ENCODE results near the gene KIF15.

Gene KIF15

DNA sequence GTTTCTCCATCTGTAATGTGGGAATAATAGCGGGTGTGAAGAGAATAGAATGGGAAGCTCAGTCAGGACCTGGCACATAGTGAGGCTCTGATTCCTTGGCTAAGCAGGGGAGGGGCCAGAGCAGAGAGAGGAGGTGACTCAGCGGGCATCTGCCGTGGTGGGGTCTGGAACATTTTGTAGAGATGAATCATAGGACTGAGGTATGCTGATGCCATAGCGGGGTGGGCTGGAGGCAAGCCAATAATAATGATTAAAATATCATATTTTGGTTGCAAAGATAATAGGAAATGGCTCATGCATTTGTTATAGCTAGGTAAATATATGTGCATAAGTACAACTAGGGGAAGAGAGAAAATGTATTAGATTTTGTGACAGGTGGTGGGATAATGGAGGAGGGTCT, 124.0 kb downstream of the KIF15 start:
- DNase-seq = no peak

DNA sequence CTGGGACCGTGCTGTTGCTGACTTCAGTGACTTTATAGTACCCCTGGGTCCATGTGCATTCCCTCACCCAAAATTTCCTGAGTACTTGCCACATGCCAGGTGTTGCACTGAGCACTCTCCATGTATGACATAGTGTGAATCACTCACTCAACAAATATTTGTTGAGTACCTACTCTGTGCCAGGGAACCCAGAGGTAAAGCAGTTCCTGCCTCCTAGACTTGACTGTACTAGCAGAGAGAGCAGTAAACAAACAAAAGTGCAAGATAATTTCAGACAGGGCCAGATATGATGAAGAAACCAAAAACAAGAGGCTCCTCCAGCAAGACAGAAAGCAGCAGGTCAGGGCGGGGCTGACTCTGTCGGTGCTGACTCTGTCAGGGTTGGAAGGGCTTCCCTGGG, 125.0 kb downstream of the KIF15 start:
- no peak for DNase-seq

GRCh38 chr3:44887101-44887500, 125.5 kb downstream of the KIF15 start:
- DNase-seq = no peak

- DNase-seq = no peak
Observed at GRCh38 chr3:44890258-44890657, 128.7 kb downstream of the KIF15 start.

DNA sequence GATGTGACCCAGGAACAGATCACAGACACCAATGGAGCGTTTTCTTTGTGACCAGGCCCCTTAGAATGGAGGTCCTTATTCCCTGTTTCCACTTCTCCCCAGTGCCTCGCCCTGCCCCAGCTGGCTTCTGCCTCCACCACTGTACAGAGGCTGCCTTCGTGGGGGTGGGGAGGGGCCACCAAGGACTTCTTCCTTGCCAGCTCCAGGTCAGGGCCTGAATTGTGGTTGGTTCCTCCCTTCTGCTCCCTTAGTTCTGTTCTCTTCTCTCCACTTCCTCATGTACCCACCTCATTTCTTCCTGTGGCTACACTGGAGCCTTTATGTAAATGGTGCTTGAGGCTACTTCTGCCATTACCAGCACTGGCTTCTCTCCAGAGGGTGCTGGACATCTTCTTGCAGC, 129.3 kb downstream of the KIF15 start:
- DNase-seq = no peak

- DNase-seq = no peak
Observed at GRCh38 chr3:44892689-44893088, 131.1 kb downstream of the KIF15 start.

GRCh38 chr3:44893097-44893496, 131.5 kb downstream of the KIF15 start:
- no peak for DNase-seq

- no peak for DNase-seq
Observed at GRCh38 chr3:44894485-44894884, 132.9 kb downstream of the KIF15 start.

- DNase-seq = no peak
Observed at GRCh38 chr3:44896440-44896839, 134.8 kb downstream of the KIF15 start.

GRCh38 chr3:44899683-44900367, 138.2 kb downstream of the KIF15 start:
- DNase-seq = no peak

DNA sequence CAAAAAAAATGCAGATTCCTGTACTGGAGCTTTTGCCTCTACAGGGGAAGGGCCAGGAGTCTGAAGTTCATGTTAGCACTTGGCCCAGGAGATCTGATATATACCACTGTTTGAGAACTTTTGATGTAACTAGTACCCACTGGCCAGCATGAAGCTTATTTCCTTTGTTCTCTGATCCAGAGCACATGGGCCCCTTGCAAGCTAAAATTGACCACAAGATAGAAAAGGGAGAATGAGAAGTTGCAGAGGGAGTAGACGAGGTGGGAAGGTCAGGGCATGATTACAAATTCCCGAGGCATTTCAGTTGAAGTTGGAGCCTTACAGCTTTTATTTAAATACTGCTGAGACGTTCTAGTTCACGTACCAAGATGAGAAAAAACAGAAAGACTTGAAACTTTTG, 141.0 kb downstream of the KIF15 start:
- DNase-seq = no peak
